Measurements from ENCODE around the gene RNF32. TPM values are rescaled to one million over a fixed set of nuclear protein-coding genes. Genes with fewer than 3 reads are reported as not detected.

The RNF32 gene
- total and polyA plus RNA-seq, 2 experiments from 2014 or later: 0.92 to 2.3 TPM

DNA sequence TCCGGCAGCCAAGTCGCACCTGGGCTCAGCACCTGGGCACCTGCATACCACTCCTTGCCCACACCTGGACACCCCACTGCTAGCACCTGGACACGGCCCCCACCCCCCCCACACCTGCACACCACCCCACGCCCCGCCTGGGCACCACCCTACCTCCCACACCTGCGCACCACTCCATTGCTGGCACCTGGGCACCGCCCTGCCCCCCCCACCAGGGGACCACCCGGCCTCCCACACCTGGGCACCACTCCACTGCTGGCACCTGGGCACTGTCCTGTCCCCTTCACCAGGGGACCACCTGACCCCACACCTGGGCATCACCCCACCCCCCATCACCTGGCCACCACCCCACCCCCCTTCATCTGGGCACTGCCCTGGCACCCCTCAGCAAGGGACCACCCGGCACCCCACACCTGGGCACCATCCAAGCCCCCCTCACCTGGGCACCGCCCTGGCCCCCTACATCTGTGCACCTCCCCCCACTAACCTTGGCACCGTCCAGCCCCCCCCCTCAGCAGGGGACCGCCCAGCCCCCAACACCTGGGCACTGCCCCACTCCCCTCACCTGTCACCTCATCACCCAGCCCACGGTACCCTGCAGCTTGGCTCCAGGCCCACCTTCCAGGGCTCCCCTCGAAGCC lies 33.8 kb upstream of the RNF32 start:
- no peaks in the 10 kb centered on the region for H3K9me3 ChIP-seq (ENCODE audit: low read depth)
- DNase-seq (ENCODE audit: low read depth in 1 of 2, low spot score in 1 of 2): no peak
- no peaks in the 10 kb centered on the region for H3K27me3 ChIP-seq
- H3K27ac ChIP-seq: no peak overlapping the region
- no peaks in the 10 kb centered on the region for H3K4me1 ChIP-seq (ENCODE audit: low read depth)
- TF ChIP-seq, protein P1, sequence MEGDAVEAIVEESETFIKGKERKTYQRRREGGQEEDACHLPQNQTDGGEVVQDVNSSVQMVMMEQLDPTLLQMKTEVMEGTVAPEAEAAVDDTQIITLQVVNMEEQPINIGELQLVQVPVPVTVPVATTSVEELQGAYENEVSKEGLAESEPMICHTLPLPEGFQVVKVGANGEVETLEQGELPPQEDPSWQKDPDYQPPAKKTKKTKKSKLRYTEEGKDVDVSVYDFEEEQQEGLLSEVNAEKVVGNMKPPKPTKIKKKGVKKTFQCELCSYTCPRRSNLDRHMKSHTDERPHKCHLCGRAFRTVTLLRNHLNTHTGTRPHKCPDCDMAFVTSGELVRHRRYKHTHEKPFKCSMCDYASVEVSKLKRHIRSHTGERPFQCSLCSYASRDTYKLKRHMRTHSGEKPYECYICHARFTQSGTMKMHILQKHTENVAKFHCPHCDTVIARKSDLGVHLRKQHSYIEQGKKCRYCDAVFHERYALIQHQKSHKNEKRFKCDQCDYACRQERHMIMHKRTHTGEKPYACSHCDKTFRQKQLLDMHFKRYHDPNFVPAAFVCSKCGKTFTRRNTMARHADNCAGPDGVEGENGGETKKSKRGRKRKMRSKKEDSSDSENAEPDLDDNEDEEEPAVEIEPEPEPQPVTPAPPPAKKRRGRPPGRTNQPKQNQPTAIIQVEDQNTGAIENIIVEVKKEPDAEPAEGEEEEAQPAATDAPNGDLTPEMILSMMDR (IDR thresholded peaks at IDR 0.05; ENCODE audit: low read depth, low read length): no peak
- no peaks in the 10 kb centered on the region for H3K36me3 ChIP-seq
- no peak overlapping the region for H3K4me3 ChIP-seq

DNA sequence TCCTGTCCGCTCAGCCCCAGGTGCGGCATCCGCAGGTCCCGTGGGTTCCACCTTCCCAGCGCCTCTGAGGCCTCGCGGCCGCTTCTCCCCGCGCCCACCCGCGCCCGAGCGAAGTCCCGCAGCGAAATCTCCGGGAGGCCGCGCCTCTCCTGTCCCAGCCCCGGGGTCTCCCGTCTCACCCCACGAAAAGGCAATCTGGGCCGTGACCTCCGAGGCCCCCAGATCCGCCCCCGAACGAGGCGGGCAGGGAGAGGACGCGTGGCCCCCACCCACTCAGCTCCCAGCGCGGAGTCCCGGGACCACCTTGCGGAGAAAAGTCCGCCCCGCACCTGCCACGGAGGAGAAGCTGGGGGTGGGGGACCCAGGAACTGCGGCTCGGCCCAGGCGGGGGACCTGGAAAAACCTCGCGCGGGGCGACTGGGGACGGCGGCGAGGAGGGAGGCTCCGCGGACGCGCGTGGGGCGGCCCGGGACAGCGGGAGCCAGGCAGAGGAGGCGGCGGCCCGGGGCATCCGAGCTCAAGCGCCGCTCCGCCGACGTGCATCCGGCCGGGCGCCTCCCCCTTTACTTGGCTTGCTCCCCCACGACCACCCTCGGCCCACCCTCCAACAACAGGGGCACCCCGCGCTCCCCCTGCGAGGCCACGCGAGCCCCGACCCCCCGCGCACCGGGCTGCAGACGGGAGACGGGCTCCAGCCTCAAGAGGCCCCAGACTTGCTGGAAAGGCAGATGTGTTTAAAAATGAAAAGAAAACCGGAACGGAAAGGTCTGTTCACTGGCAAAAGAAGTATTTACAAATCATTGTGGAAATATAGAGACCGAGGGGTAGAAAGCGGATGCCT lies 33.0 kb upstream of the RNF32 start:
- H3K27ac ChIP-seq: no peak overlapping the region
- no peaks in the 10 kb centered on the region for H3K27me3 ChIP-seq
- TF ChIP-seq, protein P1 (IDR thresholded peaks at IDR 0.05; ENCODE audit: low read depth, low read length): no peak
- H3K36me3 ChIP-seq: no peaks in the 10 kb centered on the region
- H3K4me3 ChIP-seq: no peak overlapping the region
- no peaks in the 10 kb centered on the region for H3K4me1 ChIP-seq (ENCODE audit: low read depth)
- DNase-seq (ENCODE audit: low read depth in 1 of 2, low spot score in 1 of 2): peak in 1 of 2 donors; percentile 12
- H3K9me3 ChIP-seq (ENCODE audit: low read depth): no peaks in the 10 kb centered on the region

DNA sequence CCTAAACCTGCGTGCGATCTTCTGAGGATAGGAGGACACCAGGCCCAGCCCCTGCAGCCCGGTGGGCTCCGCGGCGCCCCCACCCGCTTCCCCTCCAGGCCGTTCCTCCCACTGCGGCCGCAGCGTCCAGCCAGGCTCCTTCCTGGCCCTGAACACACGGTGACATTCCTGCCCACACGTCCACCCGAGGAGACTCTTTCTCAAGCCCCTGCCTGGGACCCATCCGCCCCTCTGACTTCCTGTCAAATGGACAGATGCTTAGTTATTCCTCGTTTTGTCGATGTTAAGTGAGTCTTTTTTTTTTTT lies 32.4 kb upstream of the RNF32 start:
- no peaks in the 10 kb centered on the region for H3K27me3 ChIP-seq
- TF ChIP-seq, protein P1 (IDR thresholded peaks at IDR 0.05; ENCODE audit: low read depth, low read length): no peak
- no peak for DNase-seq (ENCODE audit: low read depth in 1 of 2, low spot score in 1 of 2)
- no peaks in the 10 kb centered on the region for H3K9me3 ChIP-seq (ENCODE audit: low read depth)
- H3K4me1 ChIP-seq (ENCODE audit: low read depth): no peaks in the 10 kb centered on the region
- no peaks in the 10 kb centered on the region for H3K36me3 ChIP-seq
- H3K27ac ChIP-seq: no peak overlapping the region
- no peak overlapping the region for H3K4me3 ChIP-seq

DNA sequence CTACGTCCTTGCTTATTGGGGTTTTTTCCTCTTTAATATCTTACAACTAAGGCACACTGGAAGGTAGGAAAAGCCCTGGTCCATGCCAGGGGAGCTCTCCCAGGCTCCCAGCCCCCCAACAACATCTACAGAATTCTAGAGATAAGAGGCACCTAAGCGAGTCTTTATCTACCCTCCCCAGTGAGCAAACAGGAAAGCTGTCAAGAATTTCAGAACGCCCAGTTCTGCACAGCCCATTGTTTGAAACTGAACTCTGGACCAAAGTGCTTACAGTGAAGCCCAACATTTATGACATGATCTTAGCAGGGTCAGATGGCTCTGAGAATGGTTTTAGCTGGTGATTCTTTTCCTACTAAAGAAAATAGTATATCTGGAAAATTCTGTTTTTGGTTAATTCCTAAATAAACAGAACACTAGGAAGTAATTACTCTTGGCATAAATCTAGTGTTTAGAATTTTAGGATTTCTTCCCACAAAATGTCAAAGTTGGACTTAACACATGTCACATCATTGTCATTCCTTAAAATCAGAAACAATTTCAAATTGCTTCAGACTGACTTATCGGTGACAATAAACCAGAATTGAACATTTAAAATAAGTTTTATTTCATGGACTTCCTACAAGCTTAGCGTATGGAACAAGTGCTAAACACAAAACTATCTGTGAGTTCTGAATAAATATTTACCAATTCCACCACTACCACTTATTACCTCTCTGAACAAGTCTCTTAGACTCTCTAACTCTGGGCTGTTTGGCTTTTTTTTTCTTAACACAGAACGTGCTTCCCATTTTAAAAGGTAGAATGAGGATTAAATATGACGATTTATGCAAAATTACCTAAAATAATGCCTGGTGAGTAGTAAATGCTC lies 31.3 kb upstream of the RNF32 start:
- Histone ChIP-seq H3K27me3 (no peaks in the 10 kb centered on the region), H3K4me3 (no peak overlapping the region)
- peak in 1 of 2 donors; percentile 12 for DNase-seq (ENCODE audit: low read depth in 1 of 2, low spot score in 1 of 2)

DNA sequence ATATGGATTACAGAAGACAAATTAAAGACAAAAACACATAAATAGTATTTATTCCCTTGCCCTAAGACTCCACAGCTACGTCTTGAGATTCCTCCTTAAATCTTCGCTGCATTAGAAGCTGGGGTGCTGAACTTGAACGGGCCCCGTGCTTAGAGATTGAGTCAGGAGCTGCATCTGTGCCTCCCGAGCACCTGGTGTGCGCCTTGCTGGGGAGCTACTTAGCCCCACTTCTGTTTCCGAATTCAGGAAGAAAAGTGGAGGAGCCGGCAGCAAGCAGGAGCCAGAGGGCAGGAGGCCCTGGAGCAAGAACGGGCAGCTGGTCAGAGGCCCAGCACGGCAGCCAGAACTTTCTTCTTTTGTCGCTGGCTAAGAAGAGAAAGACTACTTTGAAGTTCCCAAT lies 30.4 kb upstream of the RNF32 start:
- DNase-seq (ENCODE audit: low read depth in 1 of 2, low spot score in 1 of 2): no peak
- no peak overlapping the region for H3K4me3 ChIP-seq
- H3K27ac ChIP-seq: no peak overlapping the region
- no peaks in the 10 kb centered on the region for H3K4me1 ChIP-seq (ENCODE audit: low read depth)
- H3K36me3 ChIP-seq: no peaks in the 10 kb centered on the region
- no peaks in the 10 kb centered on the region for H3K9me3 ChIP-seq (ENCODE audit: low read depth)
- TF ChIP-seq, protein P1 (IDR thresholded peaks at IDR 0.05; ENCODE audit: low read depth, low read length): no peak
- H3K27me3 ChIP-seq: peaks cover 6% of the 10 kb centered on the region

More for the DNA sequence above, 31.3 kb upstream of the RNF32 start:
- no peaks in the 10 kb centered on the region for H3K4me1 ChIP-seq (ENCODE audit: low read depth)
- H3K27ac ChIP-seq: no peak overlapping the region
- no peaks in the 10 kb centered on the region for H3K36me3 ChIP-seq
- TF ChIP-seq, protein P1 (IDR thresholded peaks at IDR 0.05; ENCODE audit: low read depth, low read length): no peak
- H3K9me3 ChIP-seq (ENCODE audit: low read depth): no peaks in the 10 kb centered on the region

Measured in cardiac muscle cell (in vitro differentiated cells and primary cell).